AG04450 (cell line): ENCODE data around the gene ATG2A. TPM values are rescaled to one million over a fixed set of nuclear protein-coding genes. Genes with fewer than 3 reads are reported as not detected.

Experiments used
- CTCF ChIA-PET: fragments of 300-600, 350-600 bp; formaldehyde crosslinking; extraction: SDS; loops from one replicate; lab custom pipeline; 2022; ENCODE audit warnings: antibody characterized with exemption, inconsistent platforms; lab: Charles Lee
- POLR2A ChIA-PET: fragments of 350-600 bp; formaldehyde crosslinking; extraction: SDS; loops from one replicate; lab custom pipeline; 2021; ENCODE audit warnings: antibody characterized with exemption, inconsistent platforms; lab: Yijun Ruan, JAX
- DNase-seq: peaks from one replicate; pipeline ENCODE4 v3.0.0-alpha.2; 2011; ENCODE audit warnings: low read depth, low spot score
- H3K27ac ChIP-seq: one replicate; pipeline ENCODE4 v1.5.1; 2012; ENCODE audit warnings: low read depth, low read length, control low read depth
- H3K27me3 ChIP-seq: one replicate; pipeline ENCODE4 v1.6.0; 2012; ENCODE audit warnings: low read length; ENCODE audit not compliant: control insufficient read depth, insufficient read depth
- H3K4me3 ChIP-seq: 2 replicates; pipeline ENCODE4 v1.5.1; 2011; ENCODE audit warnings: mild to moderate bottlenecking, low read depth, low read length, control low read depth
- H3K9me3 ChIP-seq: 2 replicates; pipeline ENCODE4 v1.5.1; 2012; ENCODE audit warnings: low read length; ENCODE audit not compliant: control insufficient read depth, insufficient read depth
- polyA plus RNA-seq: library from polyadenylated mRNA; depleted of rRNA; stranded (reverse); fragments of >200 nt; gene quantifications from 2 replicates; pipeline ENCODE4 v1.2.3, GENCODE V29; 2011
- TF ChIP-seq, protein P1 (sequence below): IDR thresholded peaks from 2 replicates; pipeline ENCODE4 v1.5.1; 2011; ENCODE audit warnings: low read depth, low read length, control low read depth, inconsistent platforms

The ATG2A gene
- polyA plus RNA-seq, 1 experiment = 3.7 TPM

DNA sequence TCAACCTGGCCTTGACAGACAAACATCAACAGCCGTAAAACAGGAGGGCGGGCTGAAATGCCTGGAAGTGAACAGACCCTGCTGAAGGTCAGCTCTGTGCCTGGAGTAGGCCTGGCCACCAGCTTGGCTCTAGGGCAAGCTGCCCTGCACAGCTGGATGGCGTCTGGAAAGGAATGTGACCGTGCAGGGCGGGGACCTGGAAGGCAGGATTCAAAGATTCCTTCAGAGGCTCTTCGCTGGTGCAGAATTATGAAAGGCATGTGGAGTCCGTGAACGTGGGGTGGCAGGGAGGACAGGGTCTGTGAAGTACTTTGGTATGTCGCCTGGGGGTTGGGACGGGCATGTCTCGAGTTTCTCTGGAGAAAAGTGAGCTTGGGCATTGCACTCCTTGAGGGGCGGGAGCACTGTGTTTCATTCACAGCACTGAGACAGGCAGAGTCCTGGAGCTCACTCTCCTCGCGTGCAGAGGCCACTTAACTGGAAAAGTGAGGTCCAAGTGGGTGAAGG lies 40.1 kb downstream of the ATG2A start:
- POLR2A ChIA-PET = interaction anchor here (1.0 to 5.8 kb wide), 11 partner anchors 11 to 66 kb away, joined by 3 to 105 read pairs (median 5); partner anchors contain the start of genes CDC42BPG and MEN1
- H3K27ac ChIP-seq = no peak overlapping the region
- CTCF ChIA-PET = interaction anchor here (0.7 to 1.1 kb wide), 4 partner anchors 8 to 89 kb away, joined by 3 to 4 read pairs (median 3); no protein-coding TSS in a partner anchor
- peaks cover 6% of the 10 kb centered on the region; the same call in 1 of the 2 replicates for H3K9me3 ChIP-seq
- no peaks in the 10 kb centered on the region for H3K27me3 ChIP-seq
- no peak for DNase-seq
- TF ChIP-seq, protein P1, sequence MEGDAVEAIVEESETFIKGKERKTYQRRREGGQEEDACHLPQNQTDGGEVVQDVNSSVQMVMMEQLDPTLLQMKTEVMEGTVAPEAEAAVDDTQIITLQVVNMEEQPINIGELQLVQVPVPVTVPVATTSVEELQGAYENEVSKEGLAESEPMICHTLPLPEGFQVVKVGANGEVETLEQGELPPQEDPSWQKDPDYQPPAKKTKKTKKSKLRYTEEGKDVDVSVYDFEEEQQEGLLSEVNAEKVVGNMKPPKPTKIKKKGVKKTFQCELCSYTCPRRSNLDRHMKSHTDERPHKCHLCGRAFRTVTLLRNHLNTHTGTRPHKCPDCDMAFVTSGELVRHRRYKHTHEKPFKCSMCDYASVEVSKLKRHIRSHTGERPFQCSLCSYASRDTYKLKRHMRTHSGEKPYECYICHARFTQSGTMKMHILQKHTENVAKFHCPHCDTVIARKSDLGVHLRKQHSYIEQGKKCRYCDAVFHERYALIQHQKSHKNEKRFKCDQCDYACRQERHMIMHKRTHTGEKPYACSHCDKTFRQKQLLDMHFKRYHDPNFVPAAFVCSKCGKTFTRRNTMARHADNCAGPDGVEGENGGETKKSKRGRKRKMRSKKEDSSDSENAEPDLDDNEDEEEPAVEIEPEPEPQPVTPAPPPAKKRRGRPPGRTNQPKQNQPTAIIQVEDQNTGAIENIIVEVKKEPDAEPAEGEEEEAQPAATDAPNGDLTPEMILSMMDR = no peak
- peak overlapping the region; percentile 99 for H3K4me3 ChIP-seq

DNA sequence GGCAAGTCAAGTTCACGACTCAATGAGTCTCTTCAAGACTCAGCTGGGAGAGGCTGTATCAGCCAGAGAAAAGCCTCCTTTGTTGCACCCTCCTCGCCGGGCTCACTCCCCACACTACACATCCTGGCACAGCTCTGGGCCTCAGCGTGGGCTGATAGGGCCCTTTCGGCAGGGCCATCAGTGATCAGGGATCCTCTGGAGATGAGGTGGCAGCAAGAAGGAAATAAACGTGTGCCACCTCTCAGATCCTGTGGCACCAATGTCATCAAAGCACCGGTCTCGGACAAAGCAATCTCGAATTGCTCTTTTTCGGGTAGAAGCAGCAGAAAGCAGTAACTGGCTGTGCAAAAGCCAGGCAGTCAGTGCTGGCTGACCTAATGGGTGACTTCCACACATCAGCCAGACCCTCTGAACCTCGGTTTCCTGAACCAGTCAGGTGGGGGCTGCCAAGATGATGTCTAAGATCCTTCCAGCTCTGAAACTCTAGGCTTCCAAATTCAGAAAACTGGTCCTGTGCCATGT lies 40.7 kb downstream of the ATG2A start:
- TF ChIP-seq, protein P1 = no peak
- Histone ChIP-seq H3K27me3 (no peaks in the 10 kb centered on the region), H3K27ac (no peak overlapping the region), H3K9me3 (peaks cover 6% of the 10 kb centered on the region; the same call in 1 of the 2 replicates), H3K4me3 (peak overlapping the region; percentile 99)
- POLR2A ChIA-PET = interaction anchor here (1.0 to 5.8 kb wide), 6 partner anchors 10 to 31 kb away, joined by 3 to 105 read pairs (median 6); no protein-coding TSS in a partner anchor
- no peak for DNase-seq
- CTCF ChIA-PET = interaction anchor here (1.1 kb wide), 2 partner anchors 18 to 89 kb away, joined by 3 to 4 read pairs; no protein-coding TSS in a partner anchor

DNA sequence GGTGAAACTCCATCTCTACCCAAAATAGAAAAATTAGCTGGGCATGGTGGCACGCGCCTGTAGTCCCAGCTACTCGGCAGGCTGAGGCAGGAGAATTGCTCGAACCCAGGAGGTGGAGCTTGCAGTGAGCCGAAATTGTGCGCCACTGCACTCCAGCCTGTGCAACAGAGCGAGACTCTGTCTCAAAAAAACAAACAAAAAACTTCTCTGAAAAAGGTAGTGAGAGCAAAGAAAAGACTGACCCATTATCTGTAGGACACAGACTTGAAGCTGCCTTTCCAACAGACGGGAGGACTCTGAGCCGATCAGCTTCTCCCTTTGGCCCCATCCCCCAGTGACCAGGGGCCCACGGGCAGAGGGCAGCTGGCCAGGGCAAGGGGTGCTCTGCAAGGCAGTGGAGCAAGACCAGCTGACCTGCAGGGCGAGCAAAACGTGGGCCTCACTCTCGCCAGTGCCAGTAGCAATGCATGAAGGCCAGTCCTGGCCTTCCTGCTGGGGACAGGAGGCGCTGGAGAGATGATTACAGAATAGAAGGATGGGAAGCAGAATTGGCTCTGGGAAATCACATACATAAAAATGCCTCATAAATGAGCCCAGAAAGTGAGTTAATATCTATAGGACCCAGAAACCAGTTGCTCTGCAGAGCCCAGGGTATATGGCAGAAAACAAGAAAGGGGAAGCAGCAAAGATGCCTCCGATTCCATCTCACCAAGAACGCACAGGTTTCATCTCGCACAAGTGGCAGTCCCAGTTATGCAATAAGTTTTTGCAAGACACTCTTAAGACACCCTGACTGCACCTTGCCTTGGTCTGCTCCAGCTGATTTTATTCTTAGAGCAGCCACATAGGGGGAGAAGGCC lies 41.4 kb downstream of the ATG2A start:
- TF ChIP-seq, protein P1 = 0 out of 2 replicates have a peak, but pooled peaks have one; percentile 12
- Histone ChIP-seq H3K4me3 (peak overlapping the region; percentile 99), H3K27ac (no peak overlapping the region), H3K27me3 (no peaks in the 10 kb centered on the region), H3K9me3 (peaks cover 6% of the 10 kb centered on the region; the same call in 1 of the 2 replicates)
- CTCF ChIA-PET = interaction anchor here (0.5 to 1.1 kb wide), 6 partner anchors 11 to 575 kb away, joined by 3 to 7 read pairs (median 4); no protein-coding TSS in a partner anchor
- POLR2A ChIA-PET = interaction anchor here (0.7 to 5.8 kb wide), 4 partner anchors 9 to 29 kb away, joined by 3 to 105 read pairs (median 4); no protein-coding TSS in a partner anchor
- no peak for DNase-seq

DNA sequence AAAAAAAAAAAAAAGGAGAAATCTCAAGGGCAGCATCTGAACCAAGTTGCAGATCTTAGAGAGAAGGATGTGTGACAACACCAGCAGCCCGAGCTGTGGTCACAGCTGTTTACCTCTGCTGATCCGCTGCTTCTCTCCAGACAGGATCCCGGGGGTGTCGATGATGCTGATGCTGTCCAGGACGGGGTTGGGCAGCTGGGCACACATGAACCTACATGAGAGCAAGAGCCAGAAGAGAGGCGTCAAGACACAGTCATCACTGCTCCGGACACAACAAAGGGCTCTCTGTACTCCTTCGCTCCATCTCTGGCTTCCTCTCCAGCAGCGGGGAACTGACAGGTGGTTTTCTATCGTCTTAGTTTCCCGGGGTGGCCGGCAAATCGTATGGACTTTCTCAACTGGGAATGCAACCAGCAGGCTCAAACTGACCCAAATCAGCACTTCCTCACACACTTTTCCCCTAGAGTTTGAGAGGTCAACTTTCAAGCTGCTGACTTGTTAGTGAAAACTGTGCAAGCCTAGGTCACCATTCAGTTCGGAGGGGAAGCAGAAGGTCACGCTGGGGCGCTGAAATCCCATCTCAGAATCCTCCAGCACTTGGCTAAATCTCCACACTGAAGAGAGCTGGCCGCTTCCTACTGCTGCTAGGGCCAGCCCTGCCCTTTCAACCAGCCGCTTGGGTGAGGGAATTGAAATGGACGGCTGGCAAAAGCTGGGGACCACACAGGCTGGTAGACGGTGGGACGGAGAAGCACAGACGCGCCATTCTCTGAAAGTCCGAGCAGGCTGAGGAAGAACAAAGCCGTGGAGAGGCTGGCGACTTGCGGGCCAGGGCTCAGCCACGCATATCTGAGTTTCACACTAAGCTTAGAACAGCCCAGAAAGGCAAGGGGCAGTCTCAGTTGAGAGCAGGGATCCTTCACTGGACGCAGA lies 42.4 kb downstream of the ATG2A start:
- no peak for DNase-seq
- H3K4me3 ChIP-seq = peak overlapping the region; percentile 15; the same call in 1 of the 2 replicates
- peaks cover 6% of the 10 kb centered on the region; the same call in 1 of the 2 replicates for H3K9me3 ChIP-seq
- H3K27me3 ChIP-seq = no peaks in the 10 kb centered on the region
- ChIA-PET POLR2A (interaction anchor here (0.6 to 5.8 kb wide), 3 partner anchors 8 to 139 kb away, joined by 3 to 105 read pairs (median 3); no protein-coding TSS in a partner anchor), CTCF (interaction anchor here (0.6 to 1.1 kb wide), 5 partner anchors 12 to 236 kb away, joined by 3 to 7 read pairs (median 4); no protein-coding TSS in a partner anchor)
- TF ChIP-seq, protein P1 = no peak
- no peak overlapping the region for H3K27ac ChIP-seq
